Brain microvascular endothelial cell (primary cell): ENCODE data around the gene SNED1.

Source experiments
- DNase-seq: peaks from one replicate; pipeline ENCODE4 v3.0.0-alpha.2; 2020
- H3K27ac ChIP-seq: fragments of 250-450 bp; sonication (Bioruptor Pico); 2 replicates; pipeline ENCODE4 v1.5.1; 2020; ENCODE audit warnings: mild to moderate bottlenecking, moderate library complexity
- H3K27me3 ChIP-seq: fragments of 250-450 bp; sonication (Bioruptor Pico); replicated peaks from 2 replicates; pipeline ENCODE4 v1.5.1; 2020; ENCODE audit warnings: mild to moderate bottlenecking
- H3K36me3 ChIP-seq: fragments of 250-450 bp; sonication (Bioruptor Pico); replicated peaks from 2 replicates; pipeline ENCODE4 v1.5.1; 2020; ENCODE audit warnings: mild to moderate bottlenecking
- H3K4me3 ChIP-seq: 2 replicates; pipeline ENCODE4 v1.5.1; 2011; ENCODE audit warnings: low read depth, mild to moderate bottlenecking, control low read depth, low read length, moderate library complexity
- in situ Hi-C: cut with HindIII; loops from 2 replicates; pipeline ENCODE4 v1.10.0; 2017; ENCODE audit warnings: low sequenced_read_pairs, low pct_ligation_motif_present
- TF ChIP-seq, protein P1 (sequence below): IDR thresholded peaks from 2 replicates; pipeline ENCODE4 v1.5.1; 2011; ENCODE audit warnings: low read depth, mild to moderate bottlenecking, moderate library complexity, low read length, control low read depth, inconsistent platforms; ENCODE audit errors: missing control alignments

The SNED1 gene

GRCh38 chr2:241136191-241136590 lies 137.8 kb downstream of the SNED1 start:
- H3K27ac ChIP-seq, result no peak overlapping the region
- no peaks in the 10 kb centered on the region for H3K27me3 ChIP-seq
- in situ Hi-C loops, result no loop called here
- no peak overlapping the region for H3K4me3 ChIP-seq
- no peaks in the 10 kb centered on the region for H3K36me3 ChIP-seq
- TF ChIP-seq, protein P1, sequence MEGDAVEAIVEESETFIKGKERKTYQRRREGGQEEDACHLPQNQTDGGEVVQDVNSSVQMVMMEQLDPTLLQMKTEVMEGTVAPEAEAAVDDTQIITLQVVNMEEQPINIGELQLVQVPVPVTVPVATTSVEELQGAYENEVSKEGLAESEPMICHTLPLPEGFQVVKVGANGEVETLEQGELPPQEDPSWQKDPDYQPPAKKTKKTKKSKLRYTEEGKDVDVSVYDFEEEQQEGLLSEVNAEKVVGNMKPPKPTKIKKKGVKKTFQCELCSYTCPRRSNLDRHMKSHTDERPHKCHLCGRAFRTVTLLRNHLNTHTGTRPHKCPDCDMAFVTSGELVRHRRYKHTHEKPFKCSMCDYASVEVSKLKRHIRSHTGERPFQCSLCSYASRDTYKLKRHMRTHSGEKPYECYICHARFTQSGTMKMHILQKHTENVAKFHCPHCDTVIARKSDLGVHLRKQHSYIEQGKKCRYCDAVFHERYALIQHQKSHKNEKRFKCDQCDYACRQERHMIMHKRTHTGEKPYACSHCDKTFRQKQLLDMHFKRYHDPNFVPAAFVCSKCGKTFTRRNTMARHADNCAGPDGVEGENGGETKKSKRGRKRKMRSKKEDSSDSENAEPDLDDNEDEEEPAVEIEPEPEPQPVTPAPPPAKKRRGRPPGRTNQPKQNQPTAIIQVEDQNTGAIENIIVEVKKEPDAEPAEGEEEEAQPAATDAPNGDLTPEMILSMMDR, result no peak
- DNase-seq, result no peak

GRCh38 chr2:241136661-241137260 lies 138.3 kb downstream of the SNED1 start:
- in situ Hi-C loops, result no loop called here
- TF ChIP-seq, protein P1, result no peak
- no peak overlapping the region for H3K4me3 ChIP-seq
- H3K27me3 ChIP-seq, result no peaks in the 10 kb centered on the region
- no peak for DNase-seq
- H3K36me3 ChIP-seq, result no peaks in the 10 kb centered on the region
- no peak overlapping the region for H3K27ac ChIP-seq

DNA sequence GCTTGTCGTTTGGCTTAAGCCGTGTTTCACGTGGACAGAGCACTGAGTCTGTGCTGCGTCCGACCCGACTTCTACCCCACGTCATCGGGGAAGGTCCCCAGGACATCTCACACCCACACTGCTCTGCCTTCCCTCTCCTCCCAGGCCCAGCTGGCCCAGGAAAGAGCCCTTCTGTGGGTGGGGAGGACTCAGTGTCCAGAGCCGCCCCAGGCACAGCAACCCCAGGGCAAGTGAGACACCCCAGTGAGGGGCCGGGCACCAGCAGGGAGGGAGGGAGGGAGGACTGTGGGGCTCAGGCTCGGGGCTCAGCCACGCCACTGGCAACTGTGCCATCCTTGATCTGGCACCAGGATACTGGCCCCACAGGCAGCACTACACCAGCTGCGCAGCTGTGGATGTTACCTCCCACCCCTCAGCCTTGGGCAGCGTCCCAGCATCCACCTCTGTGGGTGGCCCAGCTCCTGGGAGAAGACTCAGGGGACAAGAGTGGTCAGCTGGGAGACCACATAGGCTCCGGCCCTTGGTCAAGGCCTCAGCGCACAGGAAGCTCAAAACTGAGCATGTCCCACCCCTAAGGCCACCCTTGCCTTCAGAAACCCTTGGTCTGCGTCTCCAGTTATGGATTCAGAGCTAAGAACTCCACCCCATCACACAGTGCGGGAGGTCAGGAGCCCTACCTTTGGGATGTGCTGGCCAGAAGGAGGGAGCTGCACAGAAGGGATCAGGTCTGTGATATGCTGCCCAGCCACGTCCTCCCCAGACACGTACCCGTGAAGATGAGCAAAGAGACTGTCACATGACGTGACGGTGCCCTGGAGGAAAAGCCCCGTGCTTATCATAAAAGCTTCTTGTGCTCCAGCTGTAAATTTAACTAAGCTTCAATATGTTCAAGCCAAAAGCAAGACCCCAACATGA lies 139.1 kb downstream of the SNED1 start:
- no peak for DNase-seq
- Histone ChIP-seq H3K27me3 (no peaks in the 10 kb centered on the region), H3K4me3 (no peak overlapping the region), H3K36me3 (no peaks in the 10 kb centered on the region), H3K27ac (no peak overlapping the region)
- TF ChIP-seq, protein P1, result no peak
- in situ Hi-C loops, result no loop called here

DNA sequence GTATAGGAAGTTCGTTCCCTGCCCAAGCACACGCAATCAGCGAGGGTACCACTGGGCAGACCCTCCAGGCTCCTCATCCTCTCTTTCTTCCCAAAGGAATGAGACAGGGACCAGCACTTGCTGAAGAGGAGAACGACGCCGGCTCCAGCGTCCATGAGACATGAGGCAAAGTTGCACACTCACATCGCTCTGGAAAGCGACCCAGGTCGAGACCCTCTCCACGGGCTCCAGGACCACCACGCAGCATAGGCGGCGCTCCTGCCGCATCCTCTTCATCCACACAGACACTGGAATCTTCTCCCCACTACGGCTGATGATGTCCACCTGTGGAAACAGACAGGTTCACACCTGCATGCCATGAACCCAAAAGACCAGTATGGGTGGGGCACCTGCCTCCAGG lies 140.1 kb downstream of the SNED1 start:
- TF ChIP-seq, protein P1, result no peak
- no peaks in the 10 kb centered on the region for H3K36me3 ChIP-seq
- no peak for DNase-seq
- H3K27me3 ChIP-seq, result no peaks in the 10 kb centered on the region
- no peak overlapping the region for H3K4me3 ChIP-seq
- in situ Hi-C loops, result no loop called here
- H3K27ac ChIP-seq, result no peak overlapping the region

DNA sequence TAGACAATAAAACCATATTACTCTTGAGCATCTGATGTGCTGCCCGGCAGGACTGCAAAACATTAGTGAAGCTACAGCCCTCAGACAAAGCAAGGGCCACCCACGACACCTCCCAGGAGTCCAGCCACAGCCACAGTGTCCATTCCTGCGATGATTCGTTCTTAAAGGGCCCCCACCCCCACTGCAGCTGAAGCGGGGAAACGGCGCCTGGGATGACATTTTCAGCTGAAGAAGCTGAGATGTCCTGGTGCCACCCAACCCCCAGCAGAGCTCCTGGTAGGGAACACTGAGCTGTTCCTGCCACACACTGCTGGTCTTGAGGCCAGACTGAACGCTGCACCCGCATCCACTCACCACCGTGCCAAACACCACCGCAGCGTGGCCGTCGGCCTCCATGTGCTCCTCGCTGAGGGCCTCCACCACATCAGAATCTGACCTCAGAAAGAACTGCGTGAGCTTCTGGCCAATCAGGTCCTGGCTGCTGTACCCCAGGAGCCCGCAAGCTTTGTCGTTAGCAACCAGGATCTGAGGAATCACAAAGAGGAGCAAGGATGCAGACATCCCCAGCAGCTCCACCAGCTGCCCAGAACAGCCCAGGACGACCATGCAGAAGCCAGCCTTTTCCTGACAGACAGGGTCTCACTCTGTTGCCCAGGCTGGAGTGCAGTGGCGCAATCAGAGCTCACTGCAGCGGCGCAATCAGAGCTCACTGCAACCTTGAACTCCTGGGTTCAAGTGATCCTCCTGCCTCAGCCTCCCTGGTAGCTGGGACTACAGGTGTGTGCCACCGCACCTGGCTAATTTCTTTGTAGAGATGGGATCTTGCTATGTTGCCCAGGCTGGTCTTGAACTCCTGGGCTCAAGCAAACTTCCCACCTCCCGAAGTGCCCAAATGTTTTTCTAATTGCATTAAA lies 141.4 kb downstream of the SNED1 start:
- Histone ChIP-seq H3K27ac (no peak overlapping the region), H3K36me3 (no peaks in the 10 kb centered on the region)

More for the DNA sequence above, 141.4 kb downstream of the SNED1 start:
- Histone ChIP-seq H3K4me3 (no peak overlapping the region), H3K27me3 (no peaks in the 10 kb centered on the region)
- no peak for DNase-seq
- TF ChIP-seq, protein P1, result no peak
- in situ Hi-C loops, result no loop called here
